Measurements from ENCODE around the gene PDLIM1.

GRCh38 chr10:95250856-95251255, 39.9 kb downstream of the PDLIM1 start:
- TF ChIP-seq CTCF (IDR thresholded peaks at IDR 0.05): no peak
- no peak for TF ChIP-seq POLR2A (IDR thresholded peaks at IDR 0.05)

Data from adrenal gland (tissue), 5 donors.